HL-60 (cell line): ENCODE data around the gene EXTL1.
A peak's percentile ranks its signal among the peaks of the same experiment; 100 is the strongest.

Experiments used
- DNase-seq, 2 experiments: peaks; one replicate each; pipeline ENCODE4 v3.0.0-alpha.2; 2010 to 2020; ENCODE audit warnings: low read depth in 1 of 2, low spot score in 1 of 2
- H3K27ac ChIP-seq: fragments of 250-450 bp; sonication (Bioruptor Pico); replicated peaks from 2 replicates; pipeline ENCODE4 v1.5.1; 2020; ENCODE audit warnings: mild to moderate bottlenecking, moderate library complexity
- H3K27me3 ChIP-seq: fragments of 250-450 bp; sonication (Bioruptor Pico); 2 replicates; pipeline ENCODE4 v1.5.1; 2021; ENCODE audit warnings: mild to moderate bottlenecking, moderate library complexity; ENCODE audit not compliant: insufficient read depth, poor library complexity, severe bottlenecking
- H3K4me3 ChIP-seq: replicated peaks from 2 replicates; pipeline ENCODE4 v1.5.1; 2011; ENCODE audit warnings: mild to moderate bottlenecking, control low read depth, low read length; ENCODE audit not compliant: insufficient read depth
- GABPA ChIP-seq: IDR thresholded peaks from 2 replicates; pipeline ENCODE4 v1.6.1; 2012; ENCODE audit warnings: low read depth
- POLR2AphosphoS5 ChIP-seq: IDR thresholded peaks from 2 replicates; pipeline ENCODE4 v1.6.1; 2012; ENCODE audit warnings: low read depth
- SPI1 ChIP-seq: IDR thresholded peaks from 2 replicates; pipeline ENCODE4 v1.6.1; 2012; ENCODE audit warnings: low read depth, mild to moderate bottlenecking, borderline replicate concordance
- TF ChIP-seq, protein P1 (sequence below): IDR thresholded peaks from one replicate; pipeline ENCODE4 v1.5.1; 2011; ENCODE audit warnings: low read length, control low read depth, inconsistent platforms; ENCODE audit not compliant: insufficient read depth
- TF ChIP-seq, protein P2 (sequence below): IDR thresholded peaks from 2 replicates; pipeline ENCODE4 v1.6.1; 2012; ENCODE audit warnings: low read depth; ENCODE audit not compliant: insufficient replicate concordance

EXTL1 gene

DNA sequence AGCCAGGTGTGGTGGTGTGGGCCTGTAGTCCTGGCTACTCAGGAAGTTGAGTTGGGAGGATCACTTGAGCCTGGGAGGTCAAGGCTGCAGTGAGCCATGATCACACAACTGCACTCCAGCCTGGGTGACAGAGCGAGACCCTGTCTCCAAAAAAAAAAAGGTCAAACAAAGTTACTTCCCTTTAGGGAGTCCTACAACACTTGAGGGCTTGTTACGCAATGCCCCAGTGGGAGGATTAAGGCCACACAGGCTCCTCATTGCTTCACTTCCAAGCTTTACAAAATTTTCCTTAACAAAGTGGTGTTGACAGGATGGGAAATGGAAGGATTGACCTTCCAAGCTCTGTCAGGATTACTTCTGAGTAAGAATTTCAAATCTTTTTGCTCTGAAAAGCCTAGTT is 6.2 kb upstream of the EXTL1 start:
- Histone ChIP-seq H3K27ac (no peak overlapping the region), H3K4me3 (no peak overlapping the region), H3K27me3 (no peaks in the 10 kb centered on the region)
- peak; percentile 89 to 97 for DNase-seq
- no peak; the same call in 1 of the 2 replicates for TF ChIP-seq SPI1
- TF ChIP-seq POLR2AphosphoS5 = peak; percentile 55; the same call in 1 of the 2 replicates

DNA sequence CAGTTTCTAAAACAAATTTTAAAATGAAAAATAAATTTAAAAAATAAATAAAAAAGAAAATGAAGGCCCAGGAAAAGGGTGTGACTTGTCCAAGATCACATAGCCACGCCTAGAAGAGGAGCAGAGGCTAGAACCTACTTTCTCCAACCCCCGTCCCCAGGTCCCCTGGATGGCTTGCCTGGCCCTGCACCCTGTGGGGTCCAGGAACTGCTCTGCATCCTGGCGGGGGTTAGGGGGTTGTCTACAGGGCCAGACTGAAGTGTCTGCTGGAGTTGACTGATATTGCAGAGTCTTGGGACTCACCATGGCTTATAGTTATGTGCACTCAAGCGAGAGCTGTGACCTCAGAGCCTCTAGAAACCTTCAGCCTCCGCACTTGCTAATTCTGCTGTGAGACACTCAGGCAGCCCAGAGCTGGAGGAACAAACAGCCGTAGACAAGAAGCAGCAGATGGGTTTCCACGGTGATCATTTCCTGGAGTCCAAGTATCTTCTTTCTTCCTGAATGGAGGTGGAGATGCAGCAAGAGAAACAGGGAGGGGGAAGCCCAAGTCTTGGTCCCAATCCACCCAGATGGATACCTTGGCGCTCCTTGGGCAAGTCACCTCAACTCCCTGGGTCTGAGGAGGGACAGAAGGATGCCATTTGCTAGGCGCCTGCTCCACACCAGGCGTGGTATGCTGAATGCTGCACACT is 5.2 kb upstream of the EXTL1 start:
- TF ChIP-seq, protein P1, sequence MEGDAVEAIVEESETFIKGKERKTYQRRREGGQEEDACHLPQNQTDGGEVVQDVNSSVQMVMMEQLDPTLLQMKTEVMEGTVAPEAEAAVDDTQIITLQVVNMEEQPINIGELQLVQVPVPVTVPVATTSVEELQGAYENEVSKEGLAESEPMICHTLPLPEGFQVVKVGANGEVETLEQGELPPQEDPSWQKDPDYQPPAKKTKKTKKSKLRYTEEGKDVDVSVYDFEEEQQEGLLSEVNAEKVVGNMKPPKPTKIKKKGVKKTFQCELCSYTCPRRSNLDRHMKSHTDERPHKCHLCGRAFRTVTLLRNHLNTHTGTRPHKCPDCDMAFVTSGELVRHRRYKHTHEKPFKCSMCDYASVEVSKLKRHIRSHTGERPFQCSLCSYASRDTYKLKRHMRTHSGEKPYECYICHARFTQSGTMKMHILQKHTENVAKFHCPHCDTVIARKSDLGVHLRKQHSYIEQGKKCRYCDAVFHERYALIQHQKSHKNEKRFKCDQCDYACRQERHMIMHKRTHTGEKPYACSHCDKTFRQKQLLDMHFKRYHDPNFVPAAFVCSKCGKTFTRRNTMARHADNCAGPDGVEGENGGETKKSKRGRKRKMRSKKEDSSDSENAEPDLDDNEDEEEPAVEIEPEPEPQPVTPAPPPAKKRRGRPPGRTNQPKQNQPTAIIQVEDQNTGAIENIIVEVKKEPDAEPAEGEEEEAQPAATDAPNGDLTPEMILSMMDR = no peak
- TF ChIP-seq, protein P2, sequence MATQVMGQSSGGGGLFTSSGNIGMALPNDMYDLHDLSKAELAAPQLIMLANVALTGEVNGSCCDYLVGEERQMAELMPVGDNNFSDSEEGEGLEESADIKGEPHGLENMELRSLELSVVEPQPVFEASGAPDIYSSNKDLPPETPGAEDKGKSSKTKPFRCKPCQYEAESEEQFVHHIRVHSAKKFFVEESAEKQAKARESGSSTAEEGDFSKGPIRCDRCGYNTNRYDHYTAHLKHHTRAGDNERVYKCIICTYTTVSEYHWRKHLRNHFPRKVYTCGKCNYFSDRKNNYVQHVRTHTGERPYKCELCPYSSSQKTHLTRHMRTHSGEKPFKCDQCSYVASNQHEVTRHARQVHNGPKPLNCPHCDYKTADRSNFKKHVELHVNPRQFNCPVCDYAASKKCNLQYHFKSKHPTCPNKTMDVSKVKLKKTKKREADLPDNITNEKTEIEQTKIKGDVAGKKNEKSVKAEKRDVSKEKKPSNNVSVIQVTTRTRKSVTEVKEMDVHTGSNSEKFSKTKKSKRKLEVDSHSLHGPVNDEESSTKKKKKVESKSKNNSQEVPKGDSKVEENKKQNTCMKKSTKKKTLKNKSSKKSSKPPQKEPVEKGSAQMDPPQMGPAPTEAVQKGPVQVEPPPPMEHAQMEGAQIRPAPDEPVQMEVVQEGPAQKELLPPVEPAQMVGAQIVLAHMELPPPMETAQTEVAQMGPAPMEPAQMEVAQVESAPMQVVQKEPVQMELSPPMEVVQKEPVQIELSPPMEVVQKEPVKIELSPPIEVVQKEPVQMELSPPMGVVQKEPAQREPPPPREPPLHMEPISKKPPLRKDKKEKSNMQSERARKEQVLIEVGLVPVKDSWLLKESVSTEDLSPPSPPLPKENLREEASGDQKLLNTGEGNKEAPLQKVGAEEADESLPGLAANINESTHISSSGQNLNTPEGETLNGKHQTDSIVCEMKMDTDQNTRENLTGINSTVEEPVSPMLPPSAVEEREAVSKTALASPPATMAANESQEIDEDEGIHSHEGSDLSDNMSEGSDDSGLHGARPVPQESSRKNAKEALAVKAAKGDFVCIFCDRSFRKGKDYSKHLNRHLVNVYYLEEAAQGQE = no peak
- no peak for TF ChIP-seq POLR2AphosphoS5
- no peak for TF ChIP-seq GABPA
- no peak for TF ChIP-seq SPI1
- peak in 1 of 2 experiments; percentile 18 for DNase-seq
- Histone ChIP-seq H3K27me3 (no peaks in the 10 kb centered on the region), H3K4me3 (no peak overlapping the region), H3K27ac (peak overlapping the region; percentile 5; the same call in 1 of the 2 replicates)

DNA sequence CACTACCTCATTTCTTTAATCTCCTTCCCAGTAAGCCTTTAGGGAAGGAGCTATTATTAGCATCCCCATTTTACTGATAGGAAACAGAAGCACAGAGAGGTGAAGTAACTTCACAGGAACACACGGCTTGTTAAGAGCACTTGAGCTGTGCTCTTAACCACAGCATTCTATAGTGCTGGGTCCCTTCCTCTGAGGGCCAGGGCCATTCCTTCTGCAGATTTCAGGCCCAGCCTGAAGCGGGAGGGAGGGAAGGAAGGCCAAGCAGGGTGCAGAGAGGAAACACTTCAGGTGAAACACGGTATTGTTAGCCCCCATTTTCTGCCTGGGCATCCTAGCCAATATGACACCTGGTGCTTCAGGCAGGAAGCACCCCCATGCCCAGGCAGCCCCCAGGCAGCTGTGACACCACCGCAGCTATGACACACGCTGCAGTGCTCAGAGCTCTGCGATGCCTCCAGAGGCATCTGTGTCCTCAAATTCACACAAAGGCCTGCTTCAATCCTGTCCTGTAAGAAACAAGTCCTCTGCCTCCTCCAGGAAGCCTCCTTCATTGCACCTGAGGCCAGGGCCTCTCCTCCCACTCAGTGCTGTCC is 4.5 kb upstream of the EXTL1 start:
- H3K27me3 ChIP-seq = no peaks in the 10 kb centered on the region
- peak; percentile 34; the same call in 1 of the 2 replicates for TF ChIP-seq SPI1
- TF ChIP-seq, protein P2 = no peak
- no peak overlapping the region for H3K4me3 ChIP-seq
- peak in 1 of 2 experiments; percentile 37 for DNase-seq
- no peak overlapping the region for H3K27ac ChIP-seq

DNA sequence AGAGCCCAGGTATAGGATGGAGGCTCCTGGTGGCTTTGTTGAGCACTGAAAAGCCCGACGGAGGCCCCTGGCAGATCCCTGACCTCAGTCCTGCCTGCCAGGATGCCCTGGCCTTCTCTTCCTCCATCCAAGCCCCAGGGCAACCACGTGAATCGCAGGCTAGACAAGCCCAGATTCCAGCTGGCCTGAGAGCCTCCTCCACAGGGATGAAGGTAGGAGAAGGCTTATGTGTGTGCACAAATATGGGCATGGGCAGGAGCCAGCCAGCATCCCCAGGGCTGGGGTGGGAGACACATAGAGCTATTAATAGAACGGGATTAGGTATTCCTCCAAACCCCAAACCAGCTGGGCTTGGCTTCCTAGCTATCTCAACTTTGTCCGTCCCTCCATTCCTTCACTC is 4.0 kb upstream of the EXTL1 start:
- TF ChIP-seq SPI1 (no peak), POLR2AphosphoS5 (no peak), GABPA (no peak)
- TF ChIP-seq, protein P2 = no peak
- TF ChIP-seq, protein P1 = no peak
- Histone ChIP-seq H3K27me3 (no peaks in the 10 kb centered on the region), H3K4me3 (no peak overlapping the region), H3K27ac (no peak overlapping the region)
- DNase-seq = no peak
